GM19324 (cell line): ENCODE measurements around the gene DIPK1B.

Experiments used
- ATAC-seq: cut with Tn5 transposase; IDR thresholded peaks from one replicate; pipeline ENCODE4 v1.9.1; 2021; ENCODE audit warnings: mild to moderate bottlenecking, moderate library complexity; ENCODE audit not compliant: unreplicated experiment, low FRiP score

Gene DIPK1B

GRCh38 chr9:136711751-136712689 lies at the start of gene DIPK1B:
Gene DIPK1B (plus strand): TSS chr9:136712572. CDS start chr9:136712666, 94 bp downstream.
- no peak for ATAC-seq

DNA sequence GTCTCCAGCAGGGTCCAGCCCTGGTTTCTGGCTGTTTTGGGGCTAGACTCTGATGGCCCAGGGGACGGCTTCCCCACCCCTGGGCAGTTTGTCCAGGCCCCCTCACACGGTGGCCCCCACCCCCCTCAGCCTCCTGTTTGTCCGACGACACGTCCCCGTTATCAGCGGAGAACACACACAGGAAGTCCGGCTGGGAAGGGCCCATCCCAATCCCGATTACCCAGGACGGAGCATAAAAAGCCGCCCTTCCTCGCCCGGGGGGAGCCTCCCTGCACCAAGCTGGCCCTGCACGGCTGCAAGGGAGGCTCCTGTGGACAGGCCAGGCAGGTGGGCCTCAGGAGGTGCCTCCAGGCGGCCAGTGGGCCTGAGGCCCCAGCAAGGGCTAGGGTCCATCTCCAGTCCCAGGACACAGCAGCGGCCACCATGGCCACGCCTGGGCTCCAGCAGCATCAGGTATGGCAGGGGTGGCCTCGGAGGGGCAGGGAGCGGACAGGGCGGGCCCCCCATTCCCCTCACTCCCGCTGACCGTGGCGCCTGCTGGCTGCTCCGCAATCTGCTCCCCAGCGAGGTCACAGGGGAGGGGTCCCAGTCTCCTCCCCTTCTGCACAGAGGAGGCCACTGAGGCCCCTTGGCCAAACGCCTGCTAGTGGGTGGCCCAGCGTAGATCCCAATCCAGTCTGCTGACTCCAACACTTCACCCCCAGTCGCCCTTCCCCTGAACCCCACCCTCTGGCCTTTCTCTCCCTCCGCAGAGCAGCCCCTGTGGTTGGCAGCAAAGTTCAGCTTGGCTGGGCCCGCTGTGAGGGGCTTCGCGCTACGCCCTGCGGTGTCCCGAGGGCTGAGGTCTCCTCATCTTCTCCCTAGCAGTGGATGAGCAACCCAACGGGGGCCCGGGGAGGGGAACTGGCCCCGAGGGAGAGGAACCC lies 49.5 kb upstream of the DIPK1B start, which contains the start of gene EGFL7:
EGFL7 (plus strand) TSS at position 261 of the 926 bp plus-strand sequence. CDS start 5,367 bp downstream, outside the sequence.
- ATAC-seq, result no peak

DNA sequence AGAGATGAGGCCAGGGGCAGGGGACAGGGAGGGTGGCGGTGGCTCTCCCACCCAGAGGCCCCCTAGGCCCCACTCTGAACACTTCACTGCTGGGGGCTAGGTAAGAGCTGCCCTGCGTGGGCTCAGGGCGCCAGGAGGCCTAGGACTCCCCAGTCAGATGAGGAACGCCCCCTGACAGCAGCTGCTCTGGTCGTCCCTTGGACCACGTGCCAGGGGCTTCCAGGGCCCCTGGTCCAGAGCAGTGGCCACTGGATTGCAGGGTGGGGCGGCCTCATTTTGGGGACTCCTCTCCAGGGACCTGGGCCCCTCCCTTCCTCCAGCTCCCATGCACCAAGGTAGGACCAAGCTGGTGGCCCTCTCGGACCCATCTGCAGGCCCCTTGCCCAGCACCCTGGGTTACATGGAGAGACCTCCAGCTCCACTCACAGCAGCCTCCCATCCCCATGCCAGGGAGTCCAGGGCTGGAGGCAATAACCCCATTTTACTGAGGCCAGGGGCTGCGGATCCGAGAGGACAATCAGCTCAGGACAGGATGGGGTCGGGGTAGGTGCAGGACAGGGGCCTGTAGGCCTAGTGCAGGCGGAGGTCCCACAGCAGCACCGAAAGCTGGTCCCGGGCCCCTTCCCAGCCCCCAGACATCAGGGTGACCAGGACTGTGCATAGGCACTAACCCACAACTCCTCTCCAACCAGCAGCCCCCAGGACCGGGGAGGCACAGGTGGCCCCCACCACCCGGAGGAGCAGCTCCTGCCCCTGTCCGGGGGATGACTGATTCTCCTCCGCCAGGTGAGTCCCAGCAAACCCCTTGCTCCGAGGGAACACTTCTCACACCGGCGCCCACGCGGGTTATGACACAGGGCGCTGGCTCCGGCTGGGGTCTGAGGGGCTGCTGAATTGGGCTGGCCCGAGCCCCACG lies 48.1 kb upstream of the DIPK1B start:
- ATAC-seq, result no peak

DNA sequence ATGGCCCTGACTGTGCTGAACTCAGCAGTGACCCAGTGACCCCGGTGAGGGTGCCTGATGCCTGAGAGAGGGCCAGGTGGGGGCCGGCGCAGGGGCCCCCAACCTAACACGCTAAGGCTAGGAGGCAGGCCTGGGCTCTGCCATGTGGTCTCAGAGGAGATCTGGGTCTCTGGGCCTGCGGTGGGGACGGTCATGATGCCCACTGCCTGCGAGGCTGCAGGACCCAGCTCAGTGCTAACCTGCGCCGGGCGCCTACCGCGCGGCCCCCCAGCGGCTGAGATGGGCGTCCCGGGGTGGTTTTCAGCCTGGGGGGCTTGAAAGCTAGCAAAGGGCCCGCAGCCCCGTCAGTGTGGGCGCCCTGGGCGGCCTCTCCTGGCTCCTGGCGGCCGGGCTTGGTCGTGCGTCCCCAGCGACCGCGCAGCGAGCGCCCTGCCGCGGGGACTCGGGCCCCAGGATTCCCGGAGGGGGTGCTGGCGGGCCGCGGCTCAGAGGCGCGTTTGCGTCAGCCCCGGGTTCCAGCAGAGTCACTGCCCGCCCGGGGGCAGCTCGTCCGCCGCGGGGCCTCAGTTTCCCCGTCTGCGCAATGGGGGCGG lies 47.2 kb upstream of the DIPK1B start:
- no peak for ATAC-seq

- no peak for ATAC-seq
Measured at GRCh38 chr9:136665704-136666371, 46.5 kb upstream of the DIPK1B start.

DNA sequence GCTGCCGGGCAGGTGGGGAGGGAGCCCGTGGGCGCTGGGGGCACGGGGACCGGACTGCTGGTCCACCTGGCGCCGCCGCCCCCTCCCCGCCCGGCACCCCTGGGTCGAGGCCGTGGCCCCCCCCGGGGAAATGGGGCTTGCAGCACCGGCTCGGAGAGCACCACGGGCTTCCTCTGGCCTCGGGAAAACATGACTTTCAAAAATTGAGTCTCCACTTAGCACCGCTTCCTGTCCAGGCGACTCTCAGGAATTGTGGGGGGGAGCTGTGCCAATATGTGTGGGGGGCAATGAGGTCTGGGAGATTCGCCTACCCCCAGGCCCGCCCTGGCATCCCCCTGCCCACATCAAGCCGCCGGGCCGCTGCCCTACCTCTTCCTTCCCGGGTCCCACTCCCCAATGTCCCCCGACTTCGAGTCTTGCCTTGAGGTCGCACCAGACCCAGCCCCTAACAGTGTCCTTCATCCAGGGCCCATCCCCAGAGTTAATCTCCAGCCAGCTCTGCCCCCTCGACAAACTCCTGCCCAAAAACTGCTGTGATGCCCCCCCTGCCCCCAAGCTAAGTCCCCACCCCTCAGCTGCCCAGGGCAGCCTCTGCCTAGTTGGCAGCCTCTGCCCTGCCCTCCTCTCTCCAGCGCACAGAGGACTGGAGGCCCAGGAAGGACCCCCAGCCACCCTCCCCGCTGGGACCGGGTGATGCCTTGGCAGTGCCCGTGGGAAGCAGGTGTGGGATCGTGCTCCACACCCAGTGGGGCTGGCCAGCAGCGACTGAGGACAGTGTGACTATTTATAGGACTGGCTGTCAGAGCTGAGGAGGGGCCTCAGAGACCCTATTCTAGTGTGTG lies 45.8 kb upstream of the DIPK1B start:
- ATAC-seq, result no peak

GRCh38 chr9:136667214-136667939 lies 45.0 kb upstream of the DIPK1B start:
- ATAC-seq, result no peak

DNA sequence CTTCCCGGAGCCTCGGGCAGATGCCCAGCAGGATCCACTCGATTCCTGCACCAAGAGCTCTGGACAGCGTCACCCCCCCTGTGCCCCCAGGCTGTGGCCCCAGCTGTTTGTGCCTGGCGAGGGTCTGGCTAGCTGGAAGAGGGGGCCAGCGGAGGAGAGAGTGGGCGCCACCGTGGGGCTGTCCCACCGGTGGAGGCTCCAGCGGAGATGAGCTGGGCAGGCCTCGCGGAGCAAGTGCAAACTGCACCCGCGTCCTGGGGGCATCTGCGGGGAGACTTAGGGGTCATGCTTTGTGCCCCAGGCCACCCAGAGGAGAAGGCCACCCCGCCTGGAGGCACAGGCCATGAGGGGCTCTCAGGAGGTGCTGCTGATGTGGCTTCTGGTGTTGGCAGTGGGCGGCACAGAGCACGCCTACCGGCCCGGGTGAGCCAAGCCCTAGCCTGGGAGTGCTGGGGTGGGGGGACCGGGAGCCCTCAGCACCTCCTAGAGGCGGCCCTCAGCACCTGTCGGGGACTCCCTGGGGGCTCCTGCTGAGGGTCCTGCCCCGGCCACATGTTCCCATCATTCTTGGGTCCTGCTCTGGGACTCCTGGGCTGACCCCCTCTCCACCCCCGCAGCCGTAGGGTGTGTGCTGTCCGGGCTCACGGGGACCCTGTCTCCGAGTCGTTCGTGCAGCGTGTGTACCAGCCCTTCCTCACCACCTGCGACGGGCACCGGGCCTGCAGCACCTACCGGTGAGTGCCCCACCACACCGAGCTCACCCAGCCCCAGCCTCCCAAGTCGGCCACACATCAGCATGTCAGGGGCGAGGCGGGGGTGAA lies 44.2 kb upstream of the DIPK1B start:
- ATAC-seq, result no peak

GRCh38 chr9:136668983-136669790 lies 43.2 kb upstream of the DIPK1B start:
- ATAC-seq, result no peak

DNA sequence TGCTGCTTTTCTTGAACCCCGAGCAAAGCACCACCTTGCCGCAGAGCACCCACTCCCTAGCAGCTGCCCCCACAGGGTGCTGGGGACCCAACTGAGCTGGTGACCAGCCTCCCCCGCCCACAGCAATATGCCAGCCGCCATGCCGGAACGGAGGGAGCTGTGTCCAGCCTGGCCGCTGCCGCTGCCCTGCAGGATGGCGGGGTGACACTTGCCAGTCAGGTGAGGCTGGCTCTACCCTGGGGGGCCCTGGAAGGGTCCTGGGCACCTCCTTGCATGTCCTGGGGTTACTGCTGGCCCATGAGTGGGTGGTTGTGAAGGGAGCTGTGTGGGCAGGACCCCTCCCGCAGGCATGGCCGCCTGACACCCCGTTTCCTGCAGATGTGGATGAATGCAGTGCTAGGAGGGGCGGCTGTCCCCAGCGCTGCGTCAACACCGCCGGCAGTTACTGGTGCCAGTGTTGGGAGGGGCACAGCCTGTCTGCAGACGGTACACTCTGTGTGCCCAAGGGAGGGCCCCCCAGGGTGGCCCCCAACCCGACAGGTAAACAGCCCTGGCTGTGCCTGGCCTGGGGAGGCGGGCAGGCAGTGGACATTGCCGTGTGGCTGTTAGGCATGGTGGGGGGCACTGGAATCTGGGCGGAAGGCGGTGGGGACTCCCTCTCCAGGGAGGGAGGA lies 42.4 kb upstream of the DIPK1B start:
- no peak for ATAC-seq

DNA sequence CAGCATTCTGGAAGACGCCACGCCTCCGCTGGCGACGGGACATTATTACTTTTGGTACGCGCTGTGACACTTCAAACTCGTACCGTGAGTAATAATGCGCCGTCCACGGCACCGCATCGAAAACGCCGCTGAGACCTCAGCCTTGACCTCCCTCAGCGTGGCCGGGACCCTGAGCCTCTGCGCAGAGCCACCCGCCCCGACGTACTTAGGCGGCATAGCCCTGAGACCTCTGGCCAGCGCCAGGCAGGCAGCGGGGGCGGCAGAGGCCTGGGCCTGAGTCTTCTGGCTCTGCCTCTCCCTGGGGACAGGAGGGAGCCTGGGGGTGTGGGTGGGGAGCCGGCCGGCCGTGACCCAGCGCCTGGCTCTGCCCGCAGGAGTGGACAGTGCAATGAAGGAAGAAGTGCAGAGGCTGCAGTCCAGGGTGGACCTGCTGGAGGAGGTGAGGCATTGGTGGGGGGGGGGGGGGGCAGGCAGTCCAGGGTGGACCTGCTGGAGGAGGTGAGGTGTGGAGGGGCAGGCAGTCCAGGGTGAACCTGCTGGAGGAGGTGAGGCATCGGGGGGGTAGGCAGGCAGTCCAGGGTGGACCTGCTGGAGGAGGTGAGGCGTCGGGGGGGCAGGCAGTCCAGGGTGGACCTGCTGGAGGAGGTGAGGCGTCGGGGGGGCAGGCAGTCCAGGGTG lies 41.7 kb upstream of the DIPK1B start:
- no peak for ATAC-seq

GRCh38 chr9:136671254-136671614 lies 41.1 kb upstream of the DIPK1B start:
- no peak for ATAC-seq

DNA sequence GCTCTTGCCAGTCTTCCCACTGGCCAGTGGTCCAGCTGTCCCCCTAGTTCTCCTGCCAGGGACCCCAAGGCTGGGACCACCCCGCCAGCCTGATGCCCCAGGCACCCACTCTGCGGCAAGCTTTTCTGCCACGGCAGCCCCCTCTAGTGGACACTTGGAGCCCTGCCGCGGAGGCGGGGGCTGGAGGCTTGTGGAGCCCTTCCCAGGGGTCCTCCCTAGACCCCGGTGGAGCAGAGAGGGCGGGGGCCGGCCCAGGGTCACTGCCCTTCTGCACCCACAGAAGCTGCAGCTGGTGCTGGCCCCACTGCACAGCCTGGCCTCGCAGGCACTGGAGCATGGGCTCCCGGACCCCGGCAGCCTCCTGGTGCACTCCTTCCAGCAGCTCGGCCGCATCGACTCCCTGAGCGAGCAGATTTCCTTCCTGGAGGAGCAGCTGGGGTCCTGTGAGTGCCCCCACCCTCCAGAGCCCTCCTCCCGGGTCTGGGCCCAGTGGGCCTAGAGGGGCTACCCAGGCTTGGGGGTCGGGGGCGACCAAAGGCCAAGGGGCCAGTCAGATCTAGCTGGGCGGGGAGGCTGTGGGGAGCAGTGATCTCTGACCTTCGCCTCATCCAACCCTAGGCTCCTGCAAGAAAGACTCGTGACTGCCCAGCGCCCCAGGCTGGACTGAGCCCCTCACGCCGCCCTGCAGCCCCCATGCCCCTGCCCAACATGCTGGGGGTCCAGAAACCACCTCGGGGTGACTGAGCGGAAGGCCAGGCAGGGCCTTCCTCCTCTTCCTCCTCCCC lies 40.5 kb upstream of the DIPK1B start:
- ATAC-seq, result no peak

GRCh38 chr9:136672431-136673087 lies 39.8 kb upstream of the DIPK1B start:
- ATAC-seq, result no peak
